Trophoblast cell (in vitro differentiated cells and primary cell): ENCODE data around the gene EIF4G3.
"Not testable (repeated sequence)": the region's sequence is repeated elsewhere in the genome, so short reads cannot be mapped to it uniquely, and the experiment has no call there.

Experiments
- DNase-seq, 2 donors: peaks; one replicate each; pipeline ENCODE4 v3.0.0-alpha.2; 2016
- H2AFZ ChIP-seq: 2 replicates; pipeline ENCODE4 v1.6.1; 2013; ENCODE audit warnings: low read length, moderate library complexity, mild to moderate bottlenecking; ENCODE audit not compliant: insufficient read depth, poor library complexity
- H2AK5ac ChIP-seq: 2 replicates; pipeline ENCODE4 v1.6.1; 2013; ENCODE audit warnings: mild to moderate bottlenecking, low read length
- H2BK120ac ChIP-seq: 2 replicates; pipeline ENCODE4 v1.6.1; 2013; ENCODE audit warnings: low read length, mild to moderate bottlenecking, moderate library complexity; ENCODE audit not compliant: insufficient read depth, poor library complexity
- H2BK12ac ChIP-seq: 2 replicates; pipeline ENCODE4 v1.6.1; 2013; ENCODE audit warnings: mild to moderate bottlenecking, low read length, moderate library complexity
- H2BK5ac ChIP-seq: 2 replicates; pipeline ENCODE4 v1.6.1; 2013; ENCODE audit warnings: low read length, low read depth, moderate library complexity, mild to moderate bottlenecking; ENCODE audit not compliant: poor library complexity
- H3K14ac ChIP-seq: 2 replicates; pipeline ENCODE4 v1.6.1; 2013; ENCODE audit warnings: mild to moderate bottlenecking, low read length
- H3K18ac ChIP-seq: 2 replicates; pipeline ENCODE4 v1.6.1; 2013; ENCODE audit warnings: mild to moderate bottlenecking, low read length
- H3K23ac ChIP-seq: 2 replicates; pipeline ENCODE4 v1.6.1; 2013; ENCODE audit warnings: low read length
- H3K27ac ChIP-seq: 2 replicates; pipeline ENCODE4 v1.5.1; 2013; ENCODE audit warnings: low read depth, mild to moderate bottlenecking, inconsistent platforms, low read length, moderate library complexity
- H3K27me3 ChIP-seq: 2 replicates; pipeline ENCODE4 v1.6.1; 2013; ENCODE audit warnings: inconsistent platforms, mild to moderate bottlenecking, low read length, moderate library complexity; ENCODE audit not compliant: insufficient read depth
- H3K36me3 ChIP-seq, 2 experiments: 1 replicate in 1 of 2; 2 replicates in 1 of 2; pipeline ENCODE4 v1.6.1; 2013; ENCODE audit warnings: low read length in 2 of 2, mild to moderate bottlenecking in 2 of 2, moderate library complexity in 1 of 2; ENCODE audit not compliant: insufficient read depth in 2 of 2, control insufficient read depth in 1 of 2
- H3K4ac ChIP-seq: 2 replicates; pipeline ENCODE4 v1.6.1; 2013; ENCODE audit warnings: low read depth, mild to moderate bottlenecking, low read length, moderate library complexity
- H3K4me1 ChIP-seq, 2 experiments: 1 replicate in 1 of 2; 2 replicates in 1 of 2; pipeline ENCODE4 v1.6.1; 2013; ENCODE audit warnings: low read length in 2 of 2, mild to moderate bottlenecking in 2 of 2, moderate library complexity in 1 of 2; ENCODE audit not compliant: insufficient read depth in 2 of 2, control insufficient read depth in 1 of 2
- H3K4me2 ChIP-seq: 2 replicates; pipeline ENCODE4 v1.6.1; 2013; ENCODE audit warnings: inconsistent platforms, mild to moderate bottlenecking, low read length, moderate library complexity
- H3K4me3 ChIP-seq: 2 replicates; pipeline ENCODE4 v1.5.1; 2013; ENCODE audit warnings: mild to moderate bottlenecking, low read depth, low read length, inconsistent platforms
- H3K79me1 ChIP-seq: one replicate; pipeline ENCODE4 v1.6.1; 2013; ENCODE audit warnings: low read length
- H3K79me2 ChIP-seq: 2 replicates; pipeline ENCODE4 v1.6.1; 2013; ENCODE audit warnings: low read length, mild to moderate bottlenecking; ENCODE audit not compliant: control insufficient read depth, insufficient read depth, poor library complexity
- H3K9ac ChIP-seq: 2 replicates; pipeline ENCODE4 v1.6.1; 2013; ENCODE audit warnings: mild to moderate bottlenecking, low read length
- H3K9me3 ChIP-seq: 2 replicates; pipeline ENCODE4 v1.6.1; 2013; ENCODE audit warnings: low read depth, mild to moderate bottlenecking, control low read depth, inconsistent platforms, low read length; ENCODE audit not compliant: insufficient read depth
- H4K12ac ChIP-seq: 2 replicates; pipeline ENCODE4 v1.6.1; 2013; ENCODE audit warnings: low read depth, mild to moderate bottlenecking, low read length, moderate library complexity
- H4K8ac ChIP-seq: 2 replicates; pipeline ENCODE4 v1.6.1; 2013; ENCODE audit warnings: low read depth, mild to moderate bottlenecking, low read length, moderate library complexity
- H4K91ac ChIP-seq: one replicate; pipeline ENCODE4 v1.6.1; 2013; ENCODE audit warnings: low read depth, mild to moderate bottlenecking, low read length, moderate library complexity
- WGBS: extraction: QIAGEN DNeasy Blood & Tissue Kit; methylation state at CpG from one replicate; pipeline ENCODE4 v1.1.7; 2013; ENCODE audit warnings: missing lambda C conversion rate; ENCODE audit not compliant: insufficient read length, insufficient coverage; ENCODE audit errors: extremely low coverage; 5-methylcytosine and 5-hydroxymethylcytosine counted together

The EIF4G3 gene

DNA sequence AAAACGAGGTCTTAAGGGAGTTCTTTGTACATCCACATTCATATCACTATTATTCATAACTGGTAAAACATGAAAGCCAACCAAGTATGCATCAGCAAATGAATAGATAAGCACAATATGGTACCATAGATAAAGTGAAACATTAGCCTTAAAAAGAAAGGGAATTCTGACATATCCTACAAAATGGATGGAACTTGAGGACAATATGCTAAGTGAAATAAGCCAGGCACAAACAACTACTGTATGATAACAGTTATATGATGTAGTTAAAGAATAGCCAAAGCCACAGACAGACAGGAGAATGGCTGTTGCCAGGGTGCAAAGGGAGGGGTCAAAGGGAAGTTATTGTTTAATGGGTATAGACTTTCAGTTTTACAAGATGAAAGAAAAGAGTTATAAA, 148.9 kb downstream of the EIF4G3 start:
- H3K79me2 ChIP-seq: no peaks in the 10 kb centered on the region
- no peak overlapping the region for H2BK120ac ChIP-seq
- H3K36me3 ChIP-seq: peaks cover 0 to 2% of the 10 kb centered on the region in 2 experiments

GRCh38 chr1:21024918-21025317, 151.8 kb downstream of the EIF4G3 start:
- Histone ChIP-seq H2BK120ac (no peak overlapping the region), H3K14ac (no peak overlapping the region), H4K8ac (no peak overlapping the region), H2AFZ (no peak overlapping the region), H2BK5ac (peak overlapping the region; percentile 31), H3K18ac (no peak overlapping the region), H3K27ac (peak overlapping the region; percentile 43), H3K9me3 (peaks cover 2% of the 10 kb centered on the region), H4K91ac (peak overlapping the region; percentile 43), H3K27me3 (no peaks in the 10 kb centered on the region), H4K12ac (no peak overlapping the region), H3K4me3 (no peak overlapping the region), H3K79me2 (no peaks in the 10 kb centered on the region), H2AK5ac (no peak overlapping the region), H3K23ac (no peak overlapping the region), H3K79me1 (peaks cover 6% of the 10 kb centered on the region), H3K36me3 (peaks cover 0 to 2% of the 10 kb centered on the region in 2 experiments), H3K4me1 (peaks cover 2 to 12% of the 10 kb centered on the region in 2 experiments), H3K4me2 (no peak overlapping the region), H3K9ac (no peak overlapping the region), H3K4ac (no peak overlapping the region), H2BK12ac (no peak overlapping the region)
- DNase-seq: peak in 1 of 2 donors; percentile 1
- WGBS: no CpG with 5 or more reads among the region's 4 CpGs

More for the DNA sequence above, 148.9 kb downstream of the EIF4G3 start:
- Histone ChIP-seq H2AK5ac (no peak overlapping the region), H4K91ac (no peak overlapping the region), H3K79me1 (peaks cover 3% of the 10 kb centered on the region), H2BK5ac (no peak overlapping the region), H2AFZ (no peak overlapping the region), H3K4me3 (no peak overlapping the region), H3K4me2 (no peak overlapping the region), H3K9me3 (peaks cover 2% of the 10 kb centered on the region), H2BK12ac (no peak overlapping the region), H3K27me3 (no peaks in the 10 kb centered on the region), H3K27ac (no peak overlapping the region), H4K12ac (no peak overlapping the region), H3K23ac (no peak overlapping the region), H4K8ac (no peak overlapping the region), H3K9ac (no peak overlapping the region), H3K4ac (no peak overlapping the region), H3K14ac (no peak overlapping the region), H3K18ac (no peak overlapping the region), H3K4me1 (peaks cover 0 to 3% of the 10 kb centered on the region in 2 experiments)
- DNase-seq: no peak
- WGBS: no CpG with 5 or more reads among the region's 1 CpG

DNA sequence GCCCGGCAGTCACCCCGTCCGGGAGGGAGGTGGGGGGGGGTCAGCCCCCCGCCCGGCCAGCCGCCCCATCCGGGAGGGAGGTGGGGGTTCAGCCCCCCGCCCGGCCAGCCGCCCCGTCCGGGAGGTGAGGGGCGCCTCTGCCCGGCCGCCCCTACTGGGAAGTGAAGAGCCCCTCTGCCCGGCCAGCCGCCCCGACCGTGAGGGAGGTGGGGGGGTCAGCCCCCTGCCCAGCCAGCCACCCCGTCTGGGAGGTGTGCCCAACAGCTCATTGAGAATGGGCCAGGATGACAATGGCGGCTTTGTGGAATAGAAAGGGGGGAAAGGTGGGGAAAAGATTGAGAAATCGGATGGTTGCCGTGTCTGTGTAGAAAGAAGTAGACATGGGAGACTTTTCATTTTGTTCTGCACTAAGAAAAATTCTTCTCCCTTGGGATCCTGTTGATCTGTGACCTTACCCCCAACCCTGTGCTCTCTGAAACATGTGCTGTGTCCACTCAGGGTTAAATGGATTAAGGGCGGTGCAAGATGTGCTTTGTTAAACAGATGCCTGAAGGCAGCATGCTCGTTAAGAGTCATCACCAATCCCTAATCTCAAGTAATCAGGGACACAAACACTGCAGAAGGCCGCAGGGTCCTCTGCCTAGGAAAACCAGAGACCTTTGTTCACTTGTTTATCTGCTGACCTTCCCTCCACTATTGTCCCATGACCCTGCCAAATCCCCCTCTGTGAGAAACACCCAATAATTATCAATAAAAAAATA, 152.4 kb downstream of the EIF4G3 start:
- H3K79me2 ChIP-seq, DNase-seq, H3K23ac ChIP-seq, H3K36me3 ChIP-seq, H3K18ac ChIP-seq, H3K27me3 ChIP-seq, H3K4me3 ChIP-seq, H2BK12ac ChIP-seq, H3K9ac ChIP-seq, H2BK5ac ChIP-seq, H2BK120ac ChIP-seq, H4K91ac ChIP-seq, H2AK5ac ChIP-seq, H3K4ac ChIP-seq, H3K79me1 ChIP-seq, H3K9me3 ChIP-seq, H3K4me2 ChIP-seq, H3K14ac ChIP-seq, H4K8ac ChIP-seq, H2AFZ ChIP-seq, H4K12ac ChIP-seq: not testable (repeated sequence)
- H3K4me1 ChIP-seq: peaks cover 2 to 13% of the 10 kb centered on the region in 2 experiments
- peak overlapping the region; percentile 67 for H3K27ac ChIP-seq
- WGBS: no CpG with 5 or more reads among the region's 26 CpGs

DNA sequence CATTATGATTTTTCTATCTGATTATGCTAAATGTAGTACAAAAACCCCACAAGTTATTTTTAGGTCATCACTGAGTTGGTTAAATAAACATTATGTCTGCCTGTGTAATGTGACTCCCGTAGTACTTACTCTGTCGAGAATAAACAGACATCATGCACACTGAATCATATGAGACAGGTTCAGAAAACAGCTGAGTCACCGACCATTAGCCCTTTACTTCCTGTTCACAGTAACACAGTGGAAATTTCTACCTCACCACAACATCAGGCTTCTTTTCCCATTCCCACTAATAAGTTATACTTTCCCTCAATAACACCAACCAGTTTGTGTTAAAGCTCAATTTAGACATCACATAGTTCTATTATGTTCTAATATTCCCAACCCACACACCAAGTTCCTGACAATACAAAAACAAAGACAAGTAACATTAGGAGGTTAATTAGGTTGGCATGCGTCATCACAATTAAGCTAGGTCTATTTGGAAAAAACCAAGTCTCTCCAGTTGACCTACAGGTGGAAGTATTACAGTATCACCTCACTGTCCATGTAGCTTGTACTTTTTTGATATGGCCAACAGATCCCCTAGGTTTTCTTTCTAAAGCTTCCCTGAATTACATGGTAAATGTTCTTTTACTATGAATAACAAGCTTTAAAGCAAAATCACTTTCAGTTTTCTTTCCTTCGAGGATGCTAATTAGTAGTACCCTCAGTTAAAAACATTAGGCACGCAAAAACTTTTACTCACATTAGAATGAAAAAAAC, 154.2 kb downstream of the EIF4G3 start:
- H3K18ac ChIP-seq: no peak overlapping the region
- no peak overlapping the region for H3K9ac ChIP-seq
- no peak overlapping the region for H4K12ac ChIP-seq
- peaks cover 2 to 13% of the 10 kb centered on the region in 2 experiments for H3K4me1 ChIP-seq
- H3K27ac ChIP-seq: peak overlapping the region; percentile 73
- H3K27me3 ChIP-seq: no peaks in the 10 kb centered on the region
- H4K8ac ChIP-seq: no peak overlapping the region
- H3K79me2 ChIP-seq: no peaks in the 10 kb centered on the region
- H4K91ac ChIP-seq: no peak overlapping the region
- H2AK5ac ChIP-seq: no peak overlapping the region
- no peak overlapping the region for H3K4me2 ChIP-seq
- H3K14ac ChIP-seq: no peak overlapping the region
- peaks cover 6% of the 10 kb centered on the region for H3K79me1 ChIP-seq
- H2AFZ ChIP-seq: no peak overlapping the region
- H2BK5ac ChIP-seq: no peak overlapping the region
- H3K36me3 ChIP-seq: no peaks in the 10 kb centered on the region
- no peaks in the 10 kb centered on the region for H3K9me3 ChIP-seq
- no peak overlapping the region for H2BK120ac ChIP-seq
- no peak overlapping the region for H3K4ac ChIP-seq
- WGBS: no CpG with 5 or more reads among the region's 6 CpGs
- no peak overlapping the region for H3K4me3 ChIP-seq
- H2BK12ac ChIP-seq: no peak overlapping the region
- H3K23ac ChIP-seq: no peak overlapping the region
- peak; percentile 51 to 70 for DNase-seq
